BLaER1 (cell line): ENCODE measurements around the gene ATP6V0E2.
A peak's percentile ranks its signal among the peaks of the same experiment; 100 is the strongest.

Source experiments
- H3K27ac ChIP-seq: shearing (Covaris generic); formaldehyde crosslinking; 2 replicates; pipeline ENCODE4 v1.8.1; 2022
- H3K27me3 ChIP-seq: shearing (Covaris generic); formaldehyde crosslinking; 2 replicates; pipeline ENCODE4 v1.8.1; 2022
- H3K36me3 ChIP-seq: shearing (Covaris generic); formaldehyde crosslinking; 2 replicates; pipeline ENCODE4 v1.8.1; 2022
- H3K4me1 ChIP-seq: shearing (Covaris generic); formaldehyde crosslinking; 2 replicates; pipeline ENCODE4 v1.8.1; 2022
- H3K4me2 ChIP-seq: shearing (Covaris generic); formaldehyde crosslinking; 2 replicates; pipeline ENCODE4 v1.8.1; 2022
- H3K4me3 ChIP-seq: shearing (Covaris generic); formaldehyde crosslinking; 2 replicates; pipeline ENCODE4 v1.8.1; 2022
- H3K9ac ChIP-seq: shearing (Covaris generic); formaldehyde crosslinking; 2 replicates; pipeline ENCODE4 v1.8.1; 2022
- H3K9me3 ChIP-seq: shearing (Covaris generic); formaldehyde crosslinking; 2 replicates; pipeline ENCODE4 v1.8.1; 2022
- H4K20me1 ChIP-seq: shearing (Covaris generic); formaldehyde crosslinking; 2 replicates; pipeline ENCODE4 v1.8.1; 2022
- Cebpa-rat ChIP-seq: shearing (Covaris generic); IDR thresholded peaks from 2 replicates; pipeline ENCODE4 v1.8.1; 2022

ATP6V0E2 gene

DNA sequence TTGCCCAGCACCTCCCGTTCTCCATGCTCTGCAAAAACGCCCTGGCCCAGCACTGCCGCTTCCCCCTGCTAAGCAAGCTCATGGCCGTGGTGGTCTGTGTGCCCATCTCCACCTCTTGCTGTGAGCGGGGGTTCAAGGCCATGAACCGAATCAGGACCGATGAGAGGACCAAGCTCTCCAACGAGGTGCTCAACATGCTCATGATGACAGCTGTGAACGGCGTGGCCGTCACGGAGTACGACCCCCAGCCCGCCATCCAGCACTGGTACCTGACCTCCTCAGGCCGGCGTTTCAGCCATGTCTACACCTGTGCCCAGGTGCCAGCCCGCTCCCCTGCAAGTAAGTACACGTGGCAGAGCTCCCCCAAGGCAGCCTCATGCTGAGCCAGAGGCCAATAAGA is 11.6 kb upstream of the ATP6V0E2 start:
- no peak overlapping the region for H3K27ac ChIP-seq
- H4K20me1 ChIP-seq = no peaks in the 10 kb centered on the region
- peaks cover 60% of the 10 kb centered on the region for H3K4me1 ChIP-seq
- H3K4me3 ChIP-seq = no peak overlapping the region
- no peaks in the 10 kb centered on the region for H3K9me3 ChIP-seq
- H3K27me3 ChIP-seq = no peaks in the 10 kb centered on the region
- no peak overlapping the region for H3K4me2 ChIP-seq
- H3K36me3 ChIP-seq = peaks cover 30% of the 10 kb centered on the region
- H3K9ac ChIP-seq = no peak overlapping the region
- no peak for TF ChIP-seq Cebpa-rat

DNA sequence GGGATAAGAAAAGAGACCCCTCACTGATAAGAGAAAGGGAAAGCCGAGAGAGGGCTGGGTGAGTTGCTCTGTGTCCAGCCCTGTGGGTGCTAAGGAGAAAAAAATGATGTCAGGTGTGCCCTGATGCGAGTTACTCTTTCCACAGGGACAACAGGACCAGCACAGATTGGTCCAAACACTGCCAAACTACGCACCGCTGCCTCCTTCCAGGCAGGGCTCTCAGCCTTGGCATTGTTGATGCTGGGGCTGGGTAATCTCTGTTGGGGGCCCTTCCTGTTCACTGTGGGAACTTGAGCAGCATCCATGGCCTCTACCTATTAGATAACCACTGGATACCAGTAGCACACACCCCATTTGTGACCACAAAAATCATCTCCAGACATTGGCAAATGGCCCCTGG is 10.3 kb upstream of the ATP6V0E2 start:
- H3K27me3 ChIP-seq = no peaks in the 10 kb centered on the region
- peaks cover 65% of the 10 kb centered on the region for H3K4me1 ChIP-seq
- peak overlapping the region; percentile 78; the same call in 1 of the 2 replicates for H3K27ac ChIP-seq
- H3K4me3 ChIP-seq = no peak overlapping the region
- H3K36me3 ChIP-seq = peaks cover 30% of the 10 kb centered on the region
- no peak for TF ChIP-seq Cebpa-rat
- no peaks in the 10 kb centered on the region for H4K20me1 ChIP-seq
- H3K4me2 ChIP-seq = peak overlapping the region; percentile 97
- no peak overlapping the region for H3K9ac ChIP-seq
- no peaks in the 10 kb centered on the region for H3K9me3 ChIP-seq

DNA sequence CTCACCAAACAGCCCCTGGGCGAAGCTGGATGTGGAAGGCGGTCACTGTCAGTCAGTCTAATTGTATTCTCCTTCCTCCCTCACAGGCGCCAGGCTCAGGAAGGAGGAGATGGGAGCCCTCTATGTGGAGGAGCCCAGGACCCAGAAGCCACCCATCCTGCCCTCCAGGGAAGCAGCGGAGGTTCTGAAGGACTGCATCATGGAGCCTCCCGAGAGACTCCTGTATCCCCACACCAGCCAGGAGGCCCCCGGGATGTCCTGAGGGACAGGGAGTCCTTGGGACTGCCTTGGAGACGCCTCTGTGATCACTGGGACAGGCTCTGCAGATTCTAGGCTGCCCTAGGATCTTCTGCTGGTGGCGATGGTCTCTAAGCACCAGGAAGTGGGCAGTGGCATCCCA is 9.7 kb upstream of the ATP6V0E2 start:
- TF ChIP-seq Cebpa-rat = no peak
- peaks cover 29% of the 10 kb centered on the region for H3K36me3 ChIP-seq
- H3K4me2 ChIP-seq = peak overlapping the region; percentile 97
- peaks cover 70% of the 10 kb centered on the region for H3K4me1 ChIP-seq
- no peak overlapping the region for H3K4me3 ChIP-seq
- no peaks in the 10 kb centered on the region for H3K27me3 ChIP-seq
- no peak overlapping the region for H3K9ac ChIP-seq
- H3K9me3 ChIP-seq = no peaks in the 10 kb centered on the region
- peak overlapping the region; percentile 78 for H3K27ac ChIP-seq
- no peaks in the 10 kb centered on the region for H4K20me1 ChIP-seq

DNA sequence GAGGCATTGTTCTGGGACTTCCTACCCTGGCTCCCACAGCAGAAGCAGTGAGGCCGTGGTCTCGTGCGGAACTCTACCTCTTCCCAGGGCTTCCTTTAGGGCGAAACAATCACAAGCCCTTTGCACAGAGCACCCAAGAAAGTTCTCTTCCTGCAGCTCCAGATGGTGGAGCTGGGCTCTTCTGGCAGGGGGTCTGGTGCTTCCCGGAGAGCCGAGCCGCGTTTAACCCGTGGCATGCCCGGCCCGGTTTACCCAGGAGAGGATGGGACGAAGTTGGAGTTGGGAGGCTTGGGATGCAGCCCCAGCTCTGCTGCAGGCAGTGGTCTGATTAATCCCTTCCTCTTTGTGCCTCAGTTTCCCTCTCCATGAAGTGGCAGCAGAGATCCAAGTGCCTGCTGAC is 9.0 kb upstream of the ATP6V0E2 start:
- H3K9me3 ChIP-seq = no peaks in the 10 kb centered on the region
- no peak for TF ChIP-seq Cebpa-rat
- H4K20me1 ChIP-seq = no peaks in the 10 kb centered on the region
- peaks cover 23% of the 10 kb centered on the region for H3K36me3 ChIP-seq
- H3K4me2 ChIP-seq = peak overlapping the region; percentile 97
- no peak overlapping the region for H3K9ac ChIP-seq
- H3K27ac ChIP-seq = peak overlapping the region; percentile 78
- no peaks in the 10 kb centered on the region for H3K27me3 ChIP-seq
- no peak overlapping the region for H3K4me3 ChIP-seq
- H3K4me1 ChIP-seq = peaks cover 77% of the 10 kb centered on the region

DNA sequence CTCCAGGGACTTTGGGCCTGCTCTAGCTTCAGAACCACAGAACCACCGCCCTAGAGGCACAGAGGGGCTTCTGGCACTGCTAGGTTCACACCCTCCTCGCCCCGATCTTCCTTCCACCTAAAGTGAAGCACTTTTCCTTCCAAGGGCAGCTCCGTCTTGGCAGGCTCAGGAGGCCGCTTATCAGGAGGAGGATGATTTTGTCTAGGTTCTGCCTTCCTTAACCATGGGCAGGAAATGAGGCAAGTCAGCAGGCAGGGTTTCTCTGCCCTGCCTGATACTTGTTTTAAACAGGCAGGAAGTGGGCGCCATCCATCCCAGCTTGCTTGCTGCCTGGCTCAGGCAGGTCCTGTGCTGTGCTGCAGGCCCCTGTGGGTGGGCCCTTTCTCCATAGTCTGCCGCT is 8.3 kb upstream of the ATP6V0E2 start:
- Histone ChIP-seq H4K20me1 (no peaks in the 10 kb centered on the region), H3K9me3 (no peaks in the 10 kb centered on the region), H3K4me1 (peaks cover 84% of the 10 kb centered on the region), H3K4me3 (no peak overlapping the region), H3K9ac (peak overlapping the region; percentile 46), H3K27me3 (no peaks in the 10 kb centered on the region), H3K4me2 (peak overlapping the region; percentile 97), H3K27ac (peak overlapping the region; percentile 78), H3K36me3 (peaks cover 19% of the 10 kb centered on the region)
- TF ChIP-seq Cebpa-rat = no peak

DNA sequence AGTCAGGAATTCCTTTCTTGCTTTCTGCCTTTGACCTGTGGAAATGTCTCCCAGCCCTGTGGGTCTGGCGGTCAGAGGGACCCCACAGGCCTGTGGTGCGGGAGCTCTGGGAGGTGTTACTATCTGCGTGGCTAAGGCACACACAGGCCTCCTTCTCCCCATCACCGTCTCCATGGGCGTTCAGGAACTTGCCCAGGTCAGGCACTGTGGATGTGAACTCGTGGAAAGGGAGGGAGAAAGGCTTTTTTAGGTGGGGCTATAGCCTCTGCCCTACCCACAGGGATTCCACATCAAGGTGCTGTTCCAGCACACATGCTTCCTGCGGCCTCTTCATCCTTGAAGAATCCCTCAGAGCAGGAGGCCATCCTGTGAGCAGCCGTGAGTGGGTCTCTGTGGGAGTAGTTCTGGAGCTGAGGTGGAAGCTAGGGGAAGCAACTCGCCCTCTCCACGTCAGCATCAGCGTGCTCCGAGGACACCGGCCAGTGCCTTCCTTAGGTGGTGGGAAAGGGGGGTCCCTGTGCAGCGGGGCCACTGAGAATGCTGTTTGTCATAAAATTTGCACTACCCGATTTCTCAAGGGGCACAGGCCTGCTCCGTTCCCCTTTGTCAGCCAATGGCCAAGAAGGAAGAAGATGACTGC is 7.5 kb upstream of the ATP6V0E2 start:
- Histone ChIP-seq H3K4me1 (peaks cover 92% of the 10 kb centered on the region), H3K36me3 (peaks cover 11% of the 10 kb centered on the region), H3K4me3 (no peak overlapping the region), H3K9me3 (no peaks in the 10 kb centered on the region), H4K20me1 (no peaks in the 10 kb centered on the region), H3K27ac (peak overlapping the region; percentile 78), H3K9ac (0 out of 2 replicates have a peak overlapping the region, but pooled peaks have one; percentile 46), H3K27me3 (no peaks in the 10 kb centered on the region), H3K4me2 (peak overlapping the region; percentile 97)
- no peak for TF ChIP-seq Cebpa-rat

DNA sequence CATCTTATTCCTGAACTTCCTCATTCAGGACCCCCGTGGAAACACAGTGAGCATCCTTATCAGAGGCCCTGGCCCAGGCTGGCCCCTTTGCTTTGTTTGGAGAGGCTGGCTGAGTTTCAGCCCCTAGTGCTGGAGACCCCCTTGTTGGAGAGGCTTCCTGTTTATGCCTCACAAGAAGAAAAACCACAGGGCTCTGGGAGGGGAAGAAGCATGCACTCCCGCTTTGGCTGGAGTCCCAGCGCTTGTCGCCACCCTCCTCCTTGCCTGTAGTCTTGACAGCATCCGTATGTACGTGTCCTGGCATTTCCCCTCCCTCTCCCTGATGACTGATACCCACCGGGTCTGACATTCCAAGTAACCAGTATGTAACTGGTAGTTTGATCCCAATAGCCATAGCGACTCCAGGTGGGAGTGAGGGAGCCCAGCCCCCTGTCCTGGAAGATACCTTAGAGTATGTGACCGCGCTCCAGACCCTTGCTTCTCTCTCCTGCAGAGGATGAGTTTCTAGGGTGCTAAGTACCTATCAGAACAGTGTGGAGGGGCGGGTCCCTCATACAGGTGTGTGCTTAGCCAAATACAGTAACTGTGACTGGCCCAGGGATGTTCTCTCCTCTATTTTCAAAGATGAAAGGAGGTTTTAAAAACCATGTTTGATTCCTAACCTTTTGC is 6.9 kb upstream of the ATP6V0E2 start:
- TF ChIP-seq Cebpa-rat = no peak
- peak overlapping the region; percentile 78 for H3K27ac ChIP-seq

DNA sequence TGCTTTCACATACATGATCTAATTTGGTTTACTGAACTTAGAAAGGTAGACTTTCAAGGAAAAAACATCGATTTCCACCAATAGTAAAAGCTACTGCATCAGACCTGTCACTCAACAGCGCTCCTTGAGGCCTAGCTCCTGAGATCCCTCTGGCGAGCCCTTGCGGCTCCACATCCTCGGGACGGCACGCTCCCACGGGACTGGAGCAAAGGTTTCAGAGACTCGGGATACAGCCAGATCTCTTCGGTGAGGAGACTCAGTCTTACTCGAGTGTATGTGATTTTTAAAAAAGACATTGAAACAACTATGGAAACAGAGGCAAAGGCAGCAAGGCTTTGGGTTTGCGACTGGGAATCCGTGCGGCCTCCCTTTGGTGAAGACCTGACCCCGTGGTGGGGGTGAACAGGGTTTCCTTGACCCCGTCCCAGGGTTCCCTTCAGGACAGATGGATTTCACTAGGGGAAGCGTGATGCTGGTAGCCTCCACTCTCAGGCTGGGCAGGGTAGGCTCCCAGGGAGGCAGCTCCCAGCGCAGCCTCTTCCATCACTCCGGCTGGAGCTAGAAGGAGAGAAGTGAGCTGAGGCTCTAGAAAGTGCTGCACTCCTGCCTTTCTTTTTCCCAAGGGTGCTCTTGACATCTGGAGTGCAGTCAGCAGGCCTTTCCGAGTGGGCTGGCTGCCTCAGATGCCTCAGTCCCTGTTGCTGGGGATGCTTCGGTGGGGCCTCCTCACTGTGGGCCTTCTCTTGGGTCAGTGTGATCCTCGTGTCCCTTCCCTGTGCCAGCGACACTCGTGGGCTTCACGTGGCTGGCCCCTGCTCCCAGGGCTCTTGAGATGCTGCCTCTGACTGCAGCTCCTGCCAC is 5.8 kb upstream of the ATP6V0E2 start:
- Histone ChIP-seq H3K36me3 (no peaks in the 10 kb centered on the region), H3K9me3 (no peaks in the 10 kb centered on the region), H3K4me3 (no peak overlapping the region), H3K4me2 (peak overlapping the region; percentile 97), H4K20me1 (no peaks in the 10 kb centered on the region), H3K27me3 (peaks cover 2% of the 10 kb centered on the region; the same call in 1 of the 2 replicates), H3K4me1 (peaks cover 100% of the 10 kb centered on the region), H3K27ac (peak overlapping the region; percentile 78), H3K9ac (peak overlapping the region; percentile 20; the same call in 1 of the 2 replicates)
- TF ChIP-seq Cebpa-rat = no peak

More for the DNA sequence above, 6.9 kb upstream of the ATP6V0E2 start:
- no peaks in the 10 kb centered on the region for H3K27me3 ChIP-seq
- H4K20me1 ChIP-seq = no peaks in the 10 kb centered on the region
- H3K4me3 ChIP-seq = no peak overlapping the region
- no peak overlapping the region for H3K9ac ChIP-seq
- H3K36me3 ChIP-seq = peaks cover 4% of the 10 kb centered on the region; the same call in 1 of the 2 replicates
- H3K4me1 ChIP-seq = peaks cover 99% of the 10 kb centered on the region
- no peaks in the 10 kb centered on the region for H3K9me3 ChIP-seq
- peak overlapping the region; percentile 97 for H3K4me2 ChIP-seq

DNA sequence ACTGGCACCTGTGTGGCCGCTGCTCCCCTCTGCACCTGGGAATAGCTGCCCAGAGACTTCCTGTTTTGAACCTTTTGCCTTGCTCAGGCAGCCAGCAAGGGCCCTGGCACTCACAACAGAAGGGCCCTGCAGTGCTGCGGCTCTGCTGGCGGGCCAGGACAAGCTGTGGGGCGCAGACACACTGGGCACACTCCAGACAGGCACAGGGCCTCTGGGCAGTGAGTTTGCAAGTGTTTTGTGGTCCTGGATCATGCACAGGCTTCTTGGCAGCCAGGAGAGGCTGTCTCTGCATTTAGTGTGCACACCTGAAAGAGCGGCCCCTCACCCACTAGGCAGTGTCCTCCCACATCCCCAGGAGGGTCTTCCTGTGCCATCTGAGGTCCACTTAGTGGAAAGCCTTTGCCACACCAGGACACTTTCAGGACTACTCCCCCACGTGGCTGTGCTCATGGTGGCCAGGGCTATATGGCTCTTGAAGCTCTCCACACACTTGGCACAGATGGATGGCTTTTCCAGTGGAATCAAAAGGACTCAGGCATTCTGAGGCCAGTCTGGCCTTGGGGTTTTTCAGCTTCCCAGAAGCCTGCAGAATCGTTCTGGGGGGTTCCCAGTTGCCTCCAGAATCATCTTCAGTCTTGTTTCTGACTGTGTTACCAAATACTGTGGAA is 5.0 kb upstream of the ATP6V0E2 start:
- H3K9me3 ChIP-seq = no peaks in the 10 kb centered on the region
- no peak for TF ChIP-seq Cebpa-rat
- peak overlapping the region; percentile 78 for H3K27ac ChIP-seq
- peaks cover 7% of the 10 kb centered on the region; the same call in 1 of the 2 replicates for H3K27me3 ChIP-seq
- H3K36me3 ChIP-seq = no peaks in the 10 kb centered on the region
- peak overlapping the region; percentile 97 for H3K4me2 ChIP-seq
- no peak overlapping the region for H3K4me3 ChIP-seq
- H4K20me1 ChIP-seq = no peaks in the 10 kb centered on the region
- H3K9ac ChIP-seq = peak overlapping the region; percentile 20; the same call in 1 of the 2 replicates
- peaks cover 96% of the 10 kb centered on the region for H3K4me1 ChIP-seq
